Ishikawa (cell line): ENCODE data around the gene VPS45.

Source experiments
- CEBPB ChIP-seq: IDR thresholded peaks from 2 replicates; pipeline ENCODE4 v1.6.1; 2012
- CREB1 ChIP-seq: IDR thresholded peaks from 2 replicates; pipeline ENCODE4 v1.6.1; 2012; ENCODE audit warnings: low read depth
- EGR1 ChIP-seq: IDR thresholded peaks from 2 replicates; pipeline ENCODE4 v1.6.1; 2012
- EP300 ChIP-seq: IDR thresholded peaks from 2 replicates; pipeline ENCODE4 v1.6.1; 2012; ENCODE audit warnings: borderline replicate concordance
- FOXM1 ChIP-seq: IDR thresholded peaks from 2 replicates; pipeline ENCODE4 v1.6.1; 2012; ENCODE audit warnings: low read depth, borderline replicate concordance
- MAX ChIP-seq: IDR thresholded peaks from 2 replicates; pipeline ENCODE4 v1.6.1; 2012
- NFIC ChIP-seq: IDR thresholded peaks from 2 replicates; pipeline ENCODE4 v1.6.1; 2012
- RAD21 ChIP-seq: IDR thresholded peaks from 2 replicates; pipeline ENCODE4 v1.6.1; 2012; ENCODE audit warnings: low read depth
- REST ChIP-seq: IDR thresholded peaks from 2 replicates; pipeline ENCODE4 v1.6.1; 2012; ENCODE audit warnings: low read depth, mild to moderate bottlenecking
- TAF1 ChIP-seq: IDR thresholded peaks from 2 replicates; pipeline ENCODE4 v1.6.1; 2012; ENCODE audit warnings: low read depth, mild to moderate bottlenecking
- TCF12 ChIP-seq: IDR thresholded peaks from 2 replicates; pipeline ENCODE4 v1.6.1; 2012; ENCODE audit warnings: low read depth
- TEAD4 ChIP-seq: IDR thresholded peaks from 2 replicates; pipeline ENCODE4 v1.6.1; 2012
- USF1 ChIP-seq: IDR thresholded peaks from 2 replicates; pipeline ENCODE4 v1.6.1; 2012
- YY1 ChIP-seq: IDR thresholded peaks from 2 replicates; pipeline ENCODE4 v1.6.1; 2012; ENCODE audit warnings: low read depth
- ZBTB7A ChIP-seq: IDR thresholded peaks from 2 replicates; pipeline ENCODE4 v1.6.1; 2012; ENCODE audit warnings: low read depth

The VPS45 gene

GRCh38 chr1:150022357-150022756 is 45.2 kb upstream of the VPS45 start:
- no peak for TF ChIP-seq TCF12
- no peak for TF ChIP-seq MAX
- TF ChIP-seq YY1: no peak
- no peak for TF ChIP-seq NFIC
- TF ChIP-seq CREB1: no peak
- TF ChIP-seq USF1: no peak
- TF ChIP-seq FOXM1: no peak
- no peak for TF ChIP-seq ZBTB7A
- no peak for TF ChIP-seq CEBPB
- TF ChIP-seq REST: no peak
- no peak for TF ChIP-seq EGR1
- no peak for TF ChIP-seq EP300
- no peak for TF ChIP-seq TEAD4

GRCh38 chr1:150024156-150024555 is 43.4 kb upstream of the VPS45 start:
- TF ChIP-seq ZBTB7A (no peak), MAX (no peak), TCF12 (no peak), YY1 (no peak), CEBPB (no peak), EP300 (no peak), TAF1 (no peak), EGR1 (no peak), NFIC (no peak), REST (no peak), TEAD4 (no peak), FOXM1 (no peak), USF1 (no peak)

GRCh38 chr1:150028322-150028721 is 39.3 kb upstream of the VPS45 start:
- TF ChIP-seq USF1: no peak
- no peak for TF ChIP-seq TAF1
- no peak for TF ChIP-seq CREB1
- no peak for TF ChIP-seq NFIC
- no peak for TF ChIP-seq EGR1
- TF ChIP-seq ZBTB7A: no peak
- no peak for TF ChIP-seq EP300
- TF ChIP-seq RAD21: no peak
- TF ChIP-seq TCF12: no peak
- TF ChIP-seq TEAD4: no peak
- TF ChIP-seq MAX: no peak

GRCh38 chr1:150034336-150034735 is 33.2 kb upstream of the VPS45 start:
- no peak for TF ChIP-seq FOXM1
- no peak for TF ChIP-seq CREB1
- no peak for TF ChIP-seq EGR1
- no peak for TF ChIP-seq REST
- TF ChIP-seq CEBPB: no peak
